ENCODE measurements around the gene CANT1.

DNA sequence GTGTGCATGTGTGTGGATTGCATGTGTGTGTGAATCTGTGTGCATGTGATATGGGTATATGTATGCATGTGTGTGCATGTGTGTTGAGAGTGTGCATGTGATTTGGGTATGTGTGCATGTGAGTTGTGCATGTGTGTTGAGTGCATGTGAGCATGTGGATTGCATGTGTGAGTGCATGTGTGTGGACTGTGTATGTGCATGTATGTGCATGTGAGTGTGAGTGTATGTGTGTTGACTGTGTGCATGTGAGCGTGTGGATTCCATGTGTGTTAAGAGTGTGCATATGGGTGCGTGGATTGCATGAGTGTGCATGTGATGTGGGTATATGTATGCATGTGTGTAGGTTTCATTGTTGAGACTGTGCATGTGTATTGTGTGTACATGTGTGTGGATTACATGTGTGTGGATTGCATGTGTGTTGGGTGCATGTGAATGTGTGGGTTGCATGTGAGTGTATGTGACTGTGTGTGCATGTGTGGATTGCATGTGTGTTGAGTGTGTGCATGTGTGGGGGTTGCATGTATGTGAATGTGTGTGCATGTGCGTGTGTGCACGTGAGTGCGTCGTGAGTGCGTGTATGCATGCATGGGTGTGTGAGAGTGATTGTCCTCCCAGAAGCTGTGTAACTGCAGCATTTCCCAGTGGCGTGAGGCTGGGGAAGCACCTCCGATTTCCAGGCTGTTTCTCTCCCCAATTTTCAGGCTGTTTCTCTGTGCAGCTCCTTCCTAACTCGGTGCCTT lies 33.8 kb upstream of the CANT1 start:
- TF ChIP-seq, protein P1, sequence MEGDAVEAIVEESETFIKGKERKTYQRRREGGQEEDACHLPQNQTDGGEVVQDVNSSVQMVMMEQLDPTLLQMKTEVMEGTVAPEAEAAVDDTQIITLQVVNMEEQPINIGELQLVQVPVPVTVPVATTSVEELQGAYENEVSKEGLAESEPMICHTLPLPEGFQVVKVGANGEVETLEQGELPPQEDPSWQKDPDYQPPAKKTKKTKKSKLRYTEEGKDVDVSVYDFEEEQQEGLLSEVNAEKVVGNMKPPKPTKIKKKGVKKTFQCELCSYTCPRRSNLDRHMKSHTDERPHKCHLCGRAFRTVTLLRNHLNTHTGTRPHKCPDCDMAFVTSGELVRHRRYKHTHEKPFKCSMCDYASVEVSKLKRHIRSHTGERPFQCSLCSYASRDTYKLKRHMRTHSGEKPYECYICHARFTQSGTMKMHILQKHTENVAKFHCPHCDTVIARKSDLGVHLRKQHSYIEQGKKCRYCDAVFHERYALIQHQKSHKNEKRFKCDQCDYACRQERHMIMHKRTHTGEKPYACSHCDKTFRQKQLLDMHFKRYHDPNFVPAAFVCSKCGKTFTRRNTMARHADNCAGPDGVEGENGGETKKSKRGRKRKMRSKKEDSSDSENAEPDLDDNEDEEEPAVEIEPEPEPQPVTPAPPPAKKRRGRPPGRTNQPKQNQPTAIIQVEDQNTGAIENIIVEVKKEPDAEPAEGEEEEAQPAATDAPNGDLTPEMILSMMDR (IDR thresholded peaks at IDR 0.05): no peak
- TF ChIP-seq POLR2A (IDR thresholded peaks at IDR 0.05): no peak
